Measurements from ENCODE around the gene ZNF17. TPM values are rescaled to one million over a fixed set of nuclear protein-coding genes. Genes with fewer than 3 reads are reported as not detected.
A peak's percentile ranks its signal among the peaks of the same experiment; 100 is the strongest.
"Not testable (repeated sequence)": the region's sequence is repeated elsewhere in the genome, so short reads cannot be mapped to it uniquely, and the experiment has no call there.

The ZNF17 gene
- polyA plus RNA-seq, result 1 to 10 TPM; 1.9 to 8.8 (median 2.9) TPM
- long read RNA-seq, donor 1, partial matches to known transcripts, result 0 of 5 reads
- long read RNA-seq, donor 1, other reads (novel, unspliced or antisense), result 0 of 5 reads
- long read RNA-seq, donor 2, result 0 reads
- long read RNA-seq, donor 3, partial matches to known transcripts, result 0 of 3 reads
- long read RNA-seq, donor 3, other reads (novel, unspliced or antisense), result 0 of 3 reads
- long read RNA-seq, donor 4, partial matches to known transcripts, result 0 of 1 reads
- long read RNA-seq, donor 4, other reads (novel, unspliced or antisense), result 0 of 1 reads
- long read RNA-seq, donor 5, result 0 reads
- long read RNA-seq, donor 6, result 0 reads
- long read RNA-seq, donor 7, partial matches to known transcripts, result 0 of 5 reads
- long read RNA-seq, donor 7, other reads (novel, unspliced or antisense), result 0 of 5 reads
- long read RNA-seq, donor 8, result 0 reads
- long read RNA-seq, donor 9, result 0 reads
- long read RNA-seq, donor 10, partial matches to known transcripts, result 0 of 4 reads
- long read RNA-seq, donor 10, other reads (novel, unspliced or antisense), result 0 of 4 reads

- WGBS, 3 donors, result 0 to 1% (median 0%) methylated on average over 54 to 55 of the region's 55 CpGs
- peak within 1 kb of the TSS; percentile 66 to 84 (median 66) for H3K4me3 ChIP-seq (ENCODE audit: low read depth in 1 of 3, low read length in 3 of 3)
- DNase-seq, result peak; percentile 96
- H3K9me3 ChIP-seq (ENCODE audit: control insufficient read depth in 2 of 2, insufficient read depth in 1 of 2, low read depth in 1 of 2, low read length in 1 of 2), result peaks cover 0 to 3% of the 10 kb centered on the region in 2 donors
- peak within 1 kb of the TSS in 2 of 3 donors; percentile 32 to 56 for H3K27ac ChIP-seq (ENCODE audit: low read depth in 1 of 3, low read length in 2 of 3)
- peaks cover 2 to 22% (median 9%) of the 10 kb centered on the region in 3 donors for H3K36me3 ChIP-seq (ENCODE audit: control insufficient read depth in 3 of 3, insufficient read depth in 2 of 3, low read depth in 1 of 3, low read length in 3 of 3)
- H3K4me1 ChIP-seq (ENCODE audit: control insufficient read depth in 3 of 3, insufficient read depth in 2 of 3, low read depth in 1 of 3, low read length in 2 of 3), result peaks cover 0 to 5% (median 2%) of the 10 kb centered on the region in 3 donors
- FAIRE-seq, result no peak
- H3K27me3 ChIP-seq (ENCODE audit: control insufficient read depth in 3 of 3, insufficient read depth in 3 of 3, low read length in 3 of 3), result no peaks in the 10 kb centered on the region
Observed at GRCh38 chr19:57410877-57411671, at the start of gene ZNF17. Gene ZNF17 (plus strand): TSS chr19:57411161. CDS start chr19:57413616, 2,455 bp downstream.

- no peak for DNase-seq
- 68 to 74% (median 69%) methylated on average over 2 of the region's 2 CpGs for WGBS, 3 donors
- FAIRE-seq, result no peak
- Histone ChIP-seq H3K27me3 (ENCODE audit: control insufficient read depth in 3 of 3, insufficient read depth in 3 of 3, low read length in 3 of 3) (no peaks in the 10 kb centered on the region), H3K4me1 (ENCODE audit: control insufficient read depth in 3 of 3, insufficient read depth in 2 of 3, low read depth in 1 of 3, low read length in 2 of 3) (peaks cover 2 to 8% (median 4%) of the 10 kb centered on the region in 3 donors), H3K27ac (ENCODE audit: low read depth in 1 of 3, low read length in 2 of 3) (peak overlapping the region in 2 of 3 donors; percentile 85 to 94), H3K9me3 (ENCODE audit: control insufficient read depth in 2 of 2, insufficient read depth in 1 of 2, low read depth in 1 of 2, low read length in 1 of 2) (peaks cover 0 to 2% of the 10 kb centered on the region in 2 donors), H3K4me3 (ENCODE audit: low read depth in 1 of 3, low read length in 3 of 3) (peak overlapping the region in 2 of 3 donors; percentile 72 to 82), H3K36me3 (ENCODE audit: control insufficient read depth in 3 of 3, insufficient read depth in 2 of 3, low read depth in 1 of 3, low read length in 3 of 3) (peaks cover 0 to 2% (median 2%) of the 10 kb centered on the region in 3 donors)
Observed at GRCh38 chr19:57362419-57362818, 48.5 kb upstream of the ZNF17 start.

DNA sequence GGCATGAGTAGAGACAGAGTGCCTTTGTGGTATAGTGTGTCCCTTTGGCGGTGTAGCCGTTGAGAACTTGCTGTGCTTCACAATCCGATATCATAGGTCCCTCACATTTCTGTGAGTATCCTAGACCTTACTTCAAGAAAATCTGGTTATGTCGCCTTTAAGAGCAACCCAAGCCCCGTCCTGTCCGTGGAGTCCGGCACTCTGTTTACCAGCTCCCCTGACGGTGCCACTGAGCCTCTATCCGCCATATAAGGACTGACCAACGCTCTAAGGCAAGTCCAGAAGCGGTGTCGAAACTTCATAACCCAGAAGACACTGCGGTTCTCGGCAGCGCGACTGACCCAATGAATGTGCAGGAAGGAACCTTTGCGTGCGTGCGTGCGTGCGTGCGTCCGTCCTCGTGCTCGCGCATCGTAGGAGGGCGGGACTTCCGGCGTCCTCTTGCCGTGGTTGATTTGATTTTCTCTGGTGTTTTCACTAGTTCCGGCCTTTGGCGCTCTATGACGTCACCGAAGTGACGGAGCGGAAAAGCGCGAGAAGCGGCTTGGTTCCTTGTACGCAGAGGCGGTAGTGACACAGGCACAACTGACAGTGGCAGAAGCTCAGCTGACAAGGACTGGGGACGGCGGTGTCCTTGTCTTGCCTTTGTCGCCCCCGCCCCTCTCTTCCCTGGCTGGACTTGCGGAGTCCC is 47.8 kb upstream of the ZNF17 start, which contains the start of the genes TRAPPC2B and ZNF547:
TSS of gene TRAPPC2B (plus strand) at position 555 of the 691 bp plus-strand sequence. CDS start 1,283 bp downstream, outside the sequence.
TSS of gene ZNF547 (plus strand) at position 555 of the 691 bp plus-strand sequence. CDS start 5,005 bp downstream, outside the sequence.
- Histone ChIP-seq H3K4me1 (ENCODE audit: control insufficient read depth in 3 of 3, insufficient read depth in 2 of 3, low read depth in 1 of 3, low read length in 2 of 3) (peaks cover 2 to 8% (median 4%) of the 10 kb centered on the region in 3 donors), H3K36me3 (ENCODE audit: control insufficient read depth in 3 of 3, insufficient read depth in 2 of 3, low read depth in 1 of 3, low read length in 3 of 3) (no peaks in the 10 kb centered on the region), H3K27ac (ENCODE audit: low read depth in 1 of 3, low read length in 2 of 3) (peak within 1 kb of the TSS; percentile 82 to 95 (median 91)), H3K4me3 (ENCODE audit: low read depth in 1 of 3, low read length in 3 of 3) (peak within 1 kb of the TSS; percentile 72 to 87 (median 82)), H3K9me3 (ENCODE audit: control insufficient read depth in 2 of 2, insufficient read depth in 1 of 2, low read depth in 1 of 2, low read length in 1 of 2) (no peaks in the 10 kb centered on the region), H3K27me3 (ENCODE audit: control insufficient read depth in 3 of 3, insufficient read depth in 3 of 3, low read length in 3 of 3) (no peaks in the 10 kb centered on the region)
- DNase-seq (peak; percentile 98 to 100), FAIRE-seq (peak; percentile 59)
- 1 to 2% (median 1%) methylated on average over 44 to 47 of the region's 47 CpGs for WGBS, 3 donors

- WGBS, 3 donors, result 1 to 3% (median 3%) methylated on average over 14 to 18 of the region's 18 CpGs
- FAIRE-seq, result no peak
Observed at GRCh38 chr19:57363688-57364181, 47.2 kb upstream of the ZNF17 start.

DNA sequence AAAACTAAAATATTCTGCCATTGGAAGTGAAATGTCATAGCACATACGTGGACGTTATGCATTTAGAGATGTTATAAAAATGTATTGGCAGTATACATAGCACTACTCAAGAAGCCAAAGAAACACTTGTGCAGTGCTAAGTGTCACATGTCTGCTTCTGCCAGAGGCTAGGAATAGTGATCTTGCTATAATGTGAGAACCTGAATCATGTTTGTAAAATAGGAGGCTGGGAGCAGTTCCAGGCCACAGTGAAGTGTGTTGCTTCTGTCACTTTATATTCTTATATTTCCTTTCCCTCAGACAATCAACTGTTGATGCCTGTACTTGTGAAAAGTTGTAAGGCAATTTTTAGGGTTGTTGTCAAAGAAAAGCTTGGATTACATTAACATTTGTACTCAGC is 44.2 kb upstream of the ZNF17 start:
- Histone ChIP-seq H3K36me3 (ENCODE audit: control insufficient read depth in 3 of 3, insufficient read depth in 2 of 3, low read depth in 1 of 3, low read length in 3 of 3) (peaks cover 0 to under 1% (median 0%) of the 10 kb centered on the region in 3 donors), H3K4me3 (ENCODE audit: low read depth in 1 of 3, low read length in 3 of 3) (peak overlapping the region in 1 of 3 donors; percentile 1), H3K27ac (ENCODE audit: low read depth in 1 of 3, low read length in 2 of 3) (no peak overlapping the region), H3K4me1 (ENCODE audit: control insufficient read depth in 3 of 3, insufficient read depth in 2 of 3, low read depth in 1 of 3, low read length in 2 of 3) (peaks cover 2 to 8% (median 4%) of the 10 kb centered on the region in 3 donors), H3K9me3 (ENCODE audit: control insufficient read depth in 2 of 2, insufficient read depth in 1 of 2, low read depth in 1 of 2, low read length in 1 of 2) (no peaks in the 10 kb centered on the region), H3K27me3 (ENCODE audit: control insufficient read depth in 3 of 3, insufficient read depth in 3 of 3, low read length in 3 of 3) (no peaks in the 10 kb centered on the region)
- DNase-seq, result no peak
- 94 to 97% (median 97%) methylated on average over 2 of the region's 2 CpGs for WGBS, 3 donors
- FAIRE-seq, result no peak

More at GRCh38 chr19:57363688-57364181, 47.2 kb upstream of the ZNF17 start:
- DNase-seq, result peak; percentile 1 to 62
- Histone ChIP-seq H3K36me3 (ENCODE audit: control insufficient read depth in 3 of 3, insufficient read depth in 2 of 3, low read depth in 1 of 3, low read length in 3 of 3) (no peaks in the 10 kb centered on the region), H3K27me3 (ENCODE audit: control insufficient read depth in 3 of 3, insufficient read depth in 3 of 3, low read length in 3 of 3) (no peaks in the 10 kb centered on the region), H3K9me3 (ENCODE audit: control insufficient read depth in 2 of 2, insufficient read depth in 1 of 2, low read depth in 1 of 2, low read length in 1 of 2) (no peaks in the 10 kb centered on the region), H3K4me1 (ENCODE audit: control insufficient read depth in 3 of 3, insufficient read depth in 2 of 3, low read depth in 1 of 3, low read length in 2 of 3) (peaks cover 2 to 8% (median 4%) of the 10 kb centered on the region in 3 donors), H3K27ac (ENCODE audit: low read depth in 1 of 3, low read length in 2 of 3) (peak overlapping the region; percentile 75 to 95 (median 91)), H3K4me3 (ENCODE audit: low read depth in 1 of 3, low read length in 3 of 3) (peak overlapping the region; percentile 72 to 87 (median 82))

DNA sequence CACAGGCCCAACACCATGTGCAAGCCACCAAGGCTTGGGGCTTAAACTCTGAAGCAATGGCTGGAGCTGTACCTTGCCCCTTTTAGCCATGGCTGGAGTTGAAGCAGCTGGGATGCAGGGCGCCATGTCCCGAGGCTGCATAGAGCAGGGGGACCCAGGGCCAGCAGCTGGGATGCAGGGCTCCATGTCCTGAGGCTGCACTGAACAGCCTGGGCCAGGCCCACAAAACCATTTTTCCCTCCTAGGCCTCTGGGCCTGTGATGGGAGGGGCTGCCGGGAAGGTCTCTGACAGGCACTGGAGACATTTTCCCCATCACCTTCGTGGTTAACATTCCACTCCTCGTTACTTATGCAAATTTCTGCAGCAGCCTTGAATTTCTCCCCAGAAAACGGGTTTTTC is 36.8 kb upstream of the ZNF17 start:
- H3K9me3 ChIP-seq (ENCODE audit: control insufficient read depth in 2 of 2, insufficient read depth in 1 of 2, low read depth in 1 of 2, low read length in 1 of 2), result peaks cover 2 to 35% of the 10 kb centered on the region in 2 donors
- H3K27ac ChIP-seq (ENCODE audit: low read depth in 1 of 3, low read length in 2 of 3), result no peak overlapping the region
- no peaks in the 10 kb centered on the region for H3K27me3 ChIP-seq (ENCODE audit: control insufficient read depth in 3 of 3, insufficient read depth in 3 of 3, low read length in 3 of 3)
- no peak overlapping the region for H3K4me3 ChIP-seq (ENCODE audit: low read depth in 1 of 3, low read length in 3 of 3)
- DNase-seq, result no peak
- peaks cover 4 to 28% (median 5%) of the 10 kb centered on the region in 3 donors for H3K36me3 ChIP-seq (ENCODE audit: control insufficient read depth in 3 of 3, insufficient read depth in 2 of 3, low read depth in 1 of 3, low read length in 3 of 3)
- no peak for FAIRE-seq
- WGBS, 3 donors, result 95 to 98% (median 97%) methylated on average over 6 of the region's 6 CpGs
- H3K4me1 ChIP-seq (ENCODE audit: control insufficient read depth in 3 of 3, insufficient read depth in 2 of 3, low read depth in 1 of 3, low read length in 2 of 3), result no peaks in the 10 kb centered on the region

GRCh38 chr19:57374647-57375046 is 36.3 kb upstream of the ZNF17 start:
- H3K27me3 ChIP-seq (ENCODE audit: control insufficient read depth in 3 of 3, insufficient read depth in 3 of 3, low read length in 3 of 3); FAIRE-seq; DNase-seq; H3K4me3 ChIP-seq (ENCODE audit: low read depth in 1 of 3, low read length in 3 of 3); H3K27ac ChIP-seq (ENCODE audit: low read depth in 1 of 3, low read length in 2 of 3); H3K4me1 ChIP-seq (ENCODE audit: control insufficient read depth in 3 of 3, insufficient read depth in 2 of 3, low read depth in 1 of 3, low read length in 2 of 3): not testable (repeated sequence)
- peaks cover 4 to 28% (median 5%) of the 10 kb centered on the region in 3 donors for H3K36me3 ChIP-seq (ENCODE audit: control insufficient read depth in 3 of 3, insufficient read depth in 2 of 3, low read depth in 1 of 3, low read length in 3 of 3)
- peaks cover 2 to 37% of the 10 kb centered on the region in 2 donors for H3K9me3 ChIP-seq (ENCODE audit: control insufficient read depth in 2 of 2, insufficient read depth in 1 of 2, low read depth in 1 of 2, low read length in 1 of 2)
- 92 to 97% (median 97%) methylated on average over 2 of the region's 2 CpGs for WGBS, 3 donors
